Smooth muscle cell (in vitro differentiated cells): Measurements from ENCODE around the gene PLEKHG4. TPM values are rescaled to one million over a fixed set of nuclear protein-coding genes. Genes with fewer than 3 reads are reported as not detected.

Experiments
- DNase-seq: peaks from one replicate; lab custom pipeline; 2025; ENCODE audit not compliant: unreplicated experiment; lab: John Stamatoyannopoulos, UW
- H2AFZ ChIP-seq: fragments of 200-600 bp; sonication (generic); 2 replicates; pipeline ENCODE4 v1.6.0; 2016; ENCODE audit warnings: antibody characterized with exemption, low read depth, mild to moderate bottlenecking
- H3F3A ChIP-seq: fragments of 200-600 bp; sonication (generic); 2 replicates; pipeline ENCODE4 v1.6.0; 2017; ENCODE audit warnings: antibody characterized with exemption, low read depth
- H3K27ac ChIP-seq: fragments of 200-600 bp; sonication (generic); 2 replicates; pipeline ENCODE4 v1.5.1; 2016; ENCODE audit warnings: low read depth, mild to moderate bottlenecking
- H3K27me3 ChIP-seq: fragments of 200-600 bp; sonication (generic); 2 replicates; pipeline ENCODE4 v1.6.1; 2016; ENCODE audit warnings: low read depth, mild to moderate bottlenecking
- H3K36me3 ChIP-seq: fragments of 200-600 bp; sonication (generic); 2 replicates; pipeline ENCODE4 v1.5.1; 2016; ENCODE audit warnings: low read depth
- H3K4me1 ChIP-seq: fragments of 200-600 bp; sonication (generic); 2 replicates; pipeline ENCODE4 v1.5.1; 2016; ENCODE audit warnings: low read depth
- H3K4me2 ChIP-seq: fragments of 200-600 bp; sonication (generic); 2 replicates; pipeline ENCODE4 v1.6.0; 2016; ENCODE audit warnings: mild to moderate bottlenecking
- H3K4me3 ChIP-seq: fragments of 200-600 bp; sonication (generic); 2 replicates; pipeline ENCODE4 v1.5.1; 2016; ENCODE audit warnings: mild to moderate bottlenecking
- H3K79me2 ChIP-seq: fragments of 200-600 bp; sonication (generic); 2 replicates; pipeline ENCODE4 v1.6.0; 2016; ENCODE audit warnings: low read depth, mild to moderate bottlenecking
- H3K9ac ChIP-seq: fragments of 200-600 bp; sonication (generic); 2 replicates; pipeline ENCODE4 v1.6.0; 2016; ENCODE audit warnings: low read depth
- H3K9me3 ChIP-seq: fragments of 200-600 bp; sonication (generic); replicated peaks from 2 replicates; pipeline ENCODE4 v1.5.1; 2016; ENCODE audit warnings: low read depth
- H4K20me1 ChIP-seq: fragments of 200-600 bp; sonication (generic); 2 replicates; pipeline ENCODE4 v1.6.0; 2016; ENCODE audit warnings: low read depth
- CTCF ChIP-seq: fragments of 200-600 bp; sonication (generic); IDR thresholded peaks from 2 replicates; pipeline ENCODE4 v1.5.1; 2017; ENCODE audit warnings: borderline replicate concordance, mild to moderate bottlenecking, antibody characterized with exemption; ENCODE audit not compliant: insufficient read depth, poor library complexity, severe bottlenecking
- WGBS: methylation state at CpG from one replicate; pipeline ENCODE4 v1.1.7; 2016; ENCODE audit warnings: low lambda C conversion rate; 5-methylcytosine and 5-hydroxymethylcytosine counted together
- polyA plus RNA-seq: library from polyadenylated mRNA; unstranded; fragments of >200 nt; fragmentation: Nextera tagmentation; extraction: Ambion mirVana; gene quantifications from 2 replicates; pipeline ENCODE4 v1.2.1, GENCODE V29; 2016
- total RNA-seq: library from RNA; depleted of rRNA; stranded (reverse); fragments of >200 nt; gene quantifications from 2 replicates; pipeline ENCODE4 v1.2.3, GENCODE V29; 2014

The PLEKHG4 gene, protein sequence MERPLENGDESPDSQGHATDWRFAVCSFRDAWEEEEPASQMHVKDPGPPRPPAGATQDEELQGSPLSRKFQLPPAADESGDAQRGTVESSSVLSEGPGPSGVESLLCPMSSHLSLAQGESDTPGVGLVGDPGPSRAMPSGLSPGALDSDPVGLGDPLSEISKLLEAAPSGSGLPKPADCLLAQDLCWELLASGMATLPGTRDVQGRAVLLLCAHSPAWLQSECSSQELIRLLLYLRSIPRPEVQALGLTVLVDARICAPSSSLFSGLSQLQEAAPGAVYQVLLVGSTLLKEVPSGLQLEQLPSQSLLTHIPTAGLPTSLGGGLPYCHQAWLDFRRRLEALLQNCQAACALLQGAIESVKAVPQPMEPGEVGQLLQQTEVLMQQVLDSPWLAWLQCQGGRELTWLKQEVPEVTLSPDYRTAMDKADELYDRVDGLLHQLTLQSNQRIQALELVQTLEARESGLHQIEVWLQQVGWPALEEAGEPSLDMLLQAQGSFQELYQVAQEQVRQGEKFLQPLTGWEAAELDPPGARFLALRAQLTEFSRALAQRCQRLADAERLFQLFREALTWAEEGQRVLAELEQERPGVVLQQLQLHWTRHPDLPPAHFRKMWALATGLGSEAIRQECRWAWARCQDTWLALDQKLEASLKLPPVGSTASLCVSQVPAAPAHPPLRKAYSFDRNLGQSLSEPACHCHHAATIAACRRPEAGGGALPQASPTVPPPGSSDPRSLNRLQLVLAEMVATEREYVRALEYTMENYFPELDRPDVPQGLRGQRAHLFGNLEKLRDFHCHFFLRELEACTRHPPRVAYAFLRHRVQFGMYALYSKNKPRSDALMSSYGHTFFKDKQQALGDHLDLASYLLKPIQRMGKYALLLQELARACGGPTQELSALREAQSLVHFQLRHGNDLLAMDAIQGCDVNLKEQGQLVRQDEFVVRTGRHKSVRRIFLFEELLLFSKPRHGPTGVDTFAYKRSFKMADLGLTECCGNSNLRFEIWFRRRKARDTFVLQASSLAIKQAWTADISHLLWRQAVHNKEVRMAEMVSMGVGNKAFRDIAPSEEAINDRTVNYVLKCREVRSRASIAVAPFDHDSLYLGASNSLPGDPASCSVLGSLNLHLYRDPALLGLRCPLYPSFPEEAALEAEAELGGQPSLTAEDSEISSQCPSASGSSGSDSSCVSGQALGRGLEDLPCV
- total RNA-seq (3.9 and 27.0 TPM in 2 replicates), polyA plus RNA-seq (2.7 and 9.9 TPM in 2 replicates)

- H3K27ac ChIP-seq: peak within 1 kb of the TSS; percentile 98
- H4K20me1 ChIP-seq: no peaks in the 10 kb centered on the region
- peak within 1 kb of the TSS; percentile 75 for H3K4me2 ChIP-seq
- H3K4me3 ChIP-seq: peak within 1 kb of the TSS; percentile 47
- no peaks in the 10 kb centered on the region for H3K9me3 ChIP-seq
- WGBS: 51% methylated on average over 48 of the region's 83 CpGs
- H3K4me1 ChIP-seq: peaks cover 11% of the 10 kb centered on the region
- H3K9ac ChIP-seq: peak within 1 kb of the TSS; percentile 75
- H3K27me3 ChIP-seq: no peaks in the 10 kb centered on the region
- no peaks in the 10 kb centered on the region for H3K36me3 ChIP-seq
- peak; percentile 62 for DNase-seq
- TF ChIP-seq CTCF: peak; percentile 63
- H2AFZ ChIP-seq: peak within 1 kb of the TSS; percentile 48
- peaks cover 10% of the 10 kb centered on the region for H3F3A ChIP-seq
- no peaks in the 10 kb centered on the region for H3K79me2 ChIP-seq
These were observed at the start of gene PLEKHG4 for GRCh38 chr16:67279296-67280089. Gene PLEKHG4 (plus strand): TSS chr16:67279532. CDS start chr16:67280045, 513 bp downstream.

DNA sequence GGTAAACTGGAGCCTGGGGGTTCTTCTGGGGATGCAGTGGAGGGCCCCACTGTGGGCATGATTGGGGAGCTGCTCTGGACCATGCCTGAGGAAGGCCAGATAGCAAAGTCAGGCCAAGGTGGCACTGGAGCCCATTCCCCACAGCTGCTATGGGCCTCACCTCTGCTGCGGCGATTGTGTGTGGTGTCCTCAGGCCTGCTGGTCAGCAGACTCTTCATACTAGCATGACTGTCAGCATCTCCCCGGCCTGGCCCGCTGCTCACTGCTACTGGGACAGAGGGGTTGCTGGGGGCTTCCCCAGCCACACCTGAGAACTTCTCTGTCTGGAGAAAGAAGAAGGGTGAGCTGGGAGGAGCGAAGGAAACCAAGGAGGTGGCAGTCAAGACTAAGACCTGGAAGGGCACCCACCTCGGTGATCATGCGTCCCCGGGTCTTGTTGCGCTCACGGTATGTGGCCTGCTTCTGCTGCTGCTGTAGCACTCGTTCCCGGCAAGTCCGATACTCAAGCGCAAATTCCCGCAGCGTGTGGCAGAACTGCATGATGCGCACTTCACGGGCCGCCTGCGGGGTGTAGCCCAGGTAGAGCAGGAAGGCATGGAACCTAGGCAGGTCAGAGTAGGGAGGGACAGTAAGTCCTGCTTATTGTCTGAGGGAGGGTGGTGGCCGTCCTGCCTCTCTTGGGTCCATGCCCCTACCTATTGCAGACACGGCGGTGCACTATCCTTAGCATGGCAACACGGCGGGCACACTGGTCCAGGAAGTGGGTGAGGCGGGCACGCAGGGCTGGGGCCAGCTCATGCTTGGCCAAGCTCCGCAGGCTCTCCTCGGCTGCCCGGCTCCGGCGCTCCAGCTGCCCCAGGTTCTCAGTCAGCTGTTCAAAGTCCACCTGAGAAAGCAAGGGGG, 49.2 kb upstream of the PLEKHG4 start:
- H3K27ac ChIP-seq: no peak overlapping the region
- peaks cover 10% of the 10 kb centered on the region for H3K4me1 ChIP-seq
- H3K9me3 ChIP-seq: no peaks in the 10 kb centered on the region
- 96% methylated on average over 32 of the region's 32 CpGs for WGBS
- H3K79me2 ChIP-seq: peaks cover 21% of the 10 kb centered on the region
- H3K4me3 ChIP-seq: no peak overlapping the region
- H3K4me2 ChIP-seq: no peak overlapping the region
- no peaks in the 10 kb centered on the region for H3F3A ChIP-seq
- H2AFZ ChIP-seq: no peak overlapping the region
- no peak for DNase-seq
- H3K9ac ChIP-seq: no peak overlapping the region
- H4K20me1 ChIP-seq: no peaks in the 10 kb centered on the region
- TF ChIP-seq CTCF: no peak
- H3K27me3 ChIP-seq: no peaks in the 10 kb centered on the region
- H3K36me3 ChIP-seq: no peaks in the 10 kb centered on the region
